ENCODE data around the gene CAND1. TPM values are rescaled to one million over a fixed set of nuclear protein-coding genes. Genes with fewer than 3 reads are reported as not detected.

Gene CAND1
- total and polyA plus RNA-seq, 2 donors (not counting 1 experiment from before 2014, with no cell fraction given) = 14.8 to 108 TPM

DNA sequence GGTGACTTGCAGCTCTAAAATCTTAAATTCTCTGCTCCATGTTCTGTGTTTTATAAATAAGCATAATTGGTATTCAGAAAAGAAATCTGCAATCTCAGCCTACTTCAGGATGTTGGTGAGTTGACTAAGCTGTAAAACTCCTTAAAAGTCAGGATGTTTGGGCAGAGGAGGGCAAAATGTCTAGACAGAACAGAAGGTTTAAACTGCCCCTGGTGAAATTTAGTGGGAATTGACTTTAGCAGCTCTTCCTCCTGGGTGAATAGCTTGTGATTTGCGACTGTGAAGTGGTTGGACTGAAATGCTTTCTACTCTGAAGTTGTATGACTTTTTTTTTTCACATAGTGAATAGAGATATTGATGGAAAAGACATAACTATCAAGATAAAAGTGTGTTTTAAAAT, 85.8 kb downstream of the CAND1 start:
- no peak overlapping the region for H3K4me2 ChIP-seq (replicated peaks; ENCODE audit: low read depth, low read length, poor library complexity, severe bottlenecking)
- no peaks in the 10 kb centered on the region for H3K79me2 ChIP-seq (ENCODE audit: control insufficient read depth, insufficient read depth, low read length)
- Mint-ChIP-seq H3K27me3 (no peaks in the 10 kb centered on the region), H3K9me3 (ENCODE audit: insufficient read depth) (no peaks in the 10 kb centered on the region), H3K4me3 (no peak overlapping the region), H3K27ac (no peak overlapping the region), H3K4me1 (peaks cover 4% of the 10 kb centered on the region)
- DNase-seq (no peak), ATAC-seq (ENCODE audit: low read depth) (no peak)
- no peaks in the 10 kb centered on the region for H4K20me1 ChIP-seq (ENCODE audit: control insufficient read depth, insufficient read depth, low read length, poor library complexity, severe bottlenecking)
- no peak overlapping the region for H3K4me3 ChIP-seq (ENCODE audit: control extremely low read depth in 1 of 5, extremely low read depth in 1 of 5, insufficient read depth in 1 of 5, low read depth in 2 of 5, low read length in 4 of 5)
- WGBS (ENCODE audit: insufficient coverage) = no CpG with 5 or more reads among the region's 1 CpG
- no peak overlapping the region for H3K9ac ChIP-seq (ENCODE audit: low read length)
- ChIA-PET CTCF (interaction anchor here (0.7 to 7.9 kb wide), 10 partner anchors 9 to 966 kb away, joined by 3 to 346 read pairs (median 8); partner anchors contain the start of genes DYRK2 and IFNG-AS1), POLR2A (no interaction called here)
- no peak for TF ChIP-seq EZH2 (IDR thresholded peaks at IDR 0.05; ENCODE audit: borderline replicate concordance, insufficient read depth, low read depth, low read length, poor library complexity, severe bottlenecking)
- no peak for TF ChIP-seq CTCF (IDR thresholded peaks at IDR 0.05)
- H2AFZ ChIP-seq (ENCODE audit: insufficient read depth, low read depth, low read length, poor library complexity, severe bottlenecking) = no peak overlapping the region
- H3K36me3 ChIP-seq (replicated peaks in 1 of 2; ENCODE audit: control extremely low read depth in 1 of 2, control insufficient read depth in 1 of 2, extremely low read depth in 1 of 2, insufficient read depth in 2 of 2, low read length in 1 of 2) = no peaks in the 10 kb centered on the region
- H3K9me3 ChIP-seq (ENCODE audit: control extremely low read depth in 1 of 3, control insufficient read depth in 2 of 3, insufficient read depth in 1 of 3, low read length in 2 of 3) = no peaks in the 10 kb centered on the region
- intact Hi-C loops (cut with micrococcal nuclease) = loop anchor here (1.0 to 5.0 kb wide), 3 partner anchors 292 to 687 kb away; partner anchors contain the start of gene DYRK2
- H3K4me1 ChIP-seq (ENCODE audit: control insufficient read depth in 2 of 2, insufficient read depth in 2 of 2, low read length in 2 of 2) = peaks cover 3 to 7% of the 10 kb centered on the region in 2 donors
- no peaks in the 10 kb centered on the region for H3K27me3 ChIP-seq (replicated peaks in 1 of 4; ENCODE audit: control extremely low read depth in 1 of 4, control insufficient read depth in 3 of 4, insufficient read depth in 4 of 4, low read length in 3 of 4)
- no peak overlapping the region for H3K27ac ChIP-seq (ENCODE audit: low read length in 2 of 2)
